ENCODE measurements around the gene MPO.

- TF ChIP-seq REST (IDR thresholded peaks at IDR 0.05) (no peak), RAD21 (conservative IDR thresholded peaks at IDR 0.05 in 1 of 2, IDR thresholded peaks at IDR 0.05 in 1 of 2) (no peak), HDAC2 (IDR thresholded peaks at IDR 0.05) (no peak)
Measured at GRCh38 chr17:58248955-58249269, 31.8 kb downstream of the MPO start.

Measured in A549 (cell line).